Sigmoid colon (tissue), 7 donors: ENCODE measurements around the gene IQCE. TPM values are rescaled to one million over a fixed set of nuclear protein-coding genes. Genes with fewer than 3 reads are reported as not detected.

Experiments used
- DNase-seq: peaks from one replicate; pipeline ENCODE4 v3.0.0-alpha.2; 2019
- H3K27ac ChIP-seq, 4 donors: fragments of 200-600 bp; sonication (generic); one replicate each; pipeline ENCODE4 v1.5.1; 2016 to 2019; ENCODE audit warnings: mild to moderate bottlenecking in 1 of 4
- H3K27me3 ChIP-seq, 3 donors: fragments of 200-600 bp; sonication (generic); one replicate each; pipeline ENCODE4 v1.5.1; 2019; ENCODE audit warnings: mild to moderate bottlenecking in 1 of 3
- H3K36me3 ChIP-seq, 4 donors: fragments of 200-600 bp; sonication (generic); one replicate each; pipeline ENCODE4 v1.5.1; 2016 to 2019
- H3K4me1 ChIP-seq, 4 donors: fragments of 200-600 bp; sonication (generic); one replicate each; pipeline ENCODE4 v1.5.1; 2017 to 2019
- H3K4me3 ChIP-seq, 4 donors: fragments of 200-600 bp; sonication (generic); one replicate each; pipeline ENCODE4 v1.5.1; 2017 to 2019; ENCODE audit warnings: mild to moderate bottlenecking in 2 of 4, moderate library complexity in 1 of 4
- H3K9me3 ChIP-seq, 4 donors: fragments of 200-600 bp in 3 of 4; sonication (generic) in 3 of 4; one replicate each; pipeline versions ENCODE4 v1.5.1 to v1.6.1; 2013 to 2019
- EP300 ChIP-seq, 4 donors: sonication (generic); formaldehyde crosslinking; IDR thresholded peaks; one replicate each; pipeline ENCODE4 v1.6.1; 2017; ENCODE audit warnings: antibody characterized with exemption in 4 of 4
- POLR2A ChIP-seq, 2 donors: fragments of 450-650 bp; IDR thresholded peaks; one replicate each; pipeline ENCODE4 v1.6.1; 2016; ENCODE audit warnings: antibody characterized with exemption in 2 of 2, mild to moderate bottlenecking in 2 of 2, moderate library complexity in 2 of 2
- POLR2AphosphoS5 ChIP-seq, 4 donors: sonication (generic); formaldehyde crosslinking; IDR thresholded peaks; one replicate each; pipeline ENCODE4 v1.6.1; 2017; ENCODE audit warnings: antibody characterized with exemption in 4 of 4
- WGBS, 2 donors: extraction: QIAGEN DNeasy Blood & Tissue Kit; methylation state at CpG; one replicate each; pipeline ENCODE4 v1.1.7; 2013; 5-methylcytosine and 5-hydroxymethylcytosine counted together
- intact Hi-C: fragments of 100-400 bp; cut with DNase I; formaldehyde crosslinking; loops from one replicate; pipeline ENCODE4 v1.15.1; 2023
- polyA plus RNA-seq, 3 donors: library from polyadenylated mRNA; stranded (reverse); fragments of 200-250 nt; gene quantifications; one replicate each; pipeline ENCODE4 v1.2.3, GENCODE V29; 2013
- total RNA-seq, 4 donors: library from RNA; depleted of rRNA; stranded (reverse); fragments of >200 nt; gene quantifications; one replicate each; pipeline ENCODE4 v1.1.0, GENCODE V29; 2016
- TF ChIP-seq, protein P1 (sequence below), 4 experiments: fragments of 450-650 bp in 3 of 4; fragments of 200-600 bp in 1 of 4; IDR thresholded peaks; one replicate each; pipeline ENCODE4 v1.5.1; 2016 to 2019; ENCODE audit warnings: antibody characterized with exemption in 4 of 4, mild to moderate bottlenecking in 3 of 4, moderate library complexity in 2 of 4
- donor health status: healthy with polysubstance abuse.
- donor health status: Bipolar disorder and iron deficiency.
- donor health status: healthy.

The IQCE gene
- total and polyA plus RNA-seq, 7 donors: 6.4 to 22.4 (median 9.6) TPM

DNA sequence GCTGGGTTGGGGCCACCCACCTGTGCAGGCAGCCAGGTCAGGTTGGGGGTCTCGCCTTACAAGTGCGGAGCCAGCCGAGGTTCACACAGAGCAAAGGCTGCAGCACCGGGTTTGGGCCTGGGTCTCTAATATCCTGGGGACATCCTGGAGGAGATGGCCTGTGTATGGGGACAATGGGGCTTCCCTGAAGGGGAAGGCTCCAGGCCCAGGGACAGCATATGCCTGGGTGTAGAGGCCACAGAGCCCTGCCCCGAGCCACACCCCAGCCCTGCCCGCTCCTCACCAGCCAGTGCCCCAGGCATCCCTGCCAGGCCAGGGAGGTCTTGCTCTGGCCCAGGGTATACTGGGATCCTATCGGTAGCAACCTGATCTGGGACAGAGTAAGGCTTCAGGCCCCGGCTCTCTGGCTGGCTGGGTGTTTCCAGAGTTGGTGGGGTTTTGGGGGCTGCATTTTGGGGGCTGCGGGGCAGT is 82.1 kb downstream of the IQCE start:
- Histone ChIP-seq H3K27me3 (no peaks in the 10 kb centered on the region), H3K9me3 (no peaks in the 10 kb centered on the region), H3K27ac (peak overlapping the region; percentile 74 to 85 (median 78)), H3K36me3 (no peaks in the 10 kb centered on the region), H3K4me3 (peak overlapping the region in 3 of 4 donors; percentile 20 to 31 (median 30)), H3K4me1 (peaks cover 0 to 79% (median 62%) of the 10 kb centered on the region in 4 donors)
- DNase-seq: peak; percentile 69
- 80 to 82% methylated on average over 9 of the region's 9 CpGs for whole genome bisulfite sequencing, 2 donors
- TF ChIP-seq EP300 (IDR thresholded peaks at IDR 0.05): no peak
- no peak for TF ChIP-seq POLR2AphosphoS5 (IDR thresholded peaks at IDR 0.05)
- no peak for TF ChIP-seq POLR2A (IDR thresholded peaks at IDR 0.05)
- intact Hi-C loops: no loop called here

- peak overlapping the region; percentile 74 to 85 (median 78) for H3K27ac ChIP-seq
- H3K4me3 ChIP-seq: peak overlapping the region in 3 of 4 donors; percentile 20 to 31 (median 30)
- H3K9me3 ChIP-seq: no peaks in the 10 kb centered on the region
- no peaks in the 10 kb centered on the region for H3K27me3 ChIP-seq
- H3K4me1 ChIP-seq: peaks cover 0 to 71% (median 55%) of the 10 kb centered on the region in 4 donors
- TF ChIP-seq, protein P1, sequence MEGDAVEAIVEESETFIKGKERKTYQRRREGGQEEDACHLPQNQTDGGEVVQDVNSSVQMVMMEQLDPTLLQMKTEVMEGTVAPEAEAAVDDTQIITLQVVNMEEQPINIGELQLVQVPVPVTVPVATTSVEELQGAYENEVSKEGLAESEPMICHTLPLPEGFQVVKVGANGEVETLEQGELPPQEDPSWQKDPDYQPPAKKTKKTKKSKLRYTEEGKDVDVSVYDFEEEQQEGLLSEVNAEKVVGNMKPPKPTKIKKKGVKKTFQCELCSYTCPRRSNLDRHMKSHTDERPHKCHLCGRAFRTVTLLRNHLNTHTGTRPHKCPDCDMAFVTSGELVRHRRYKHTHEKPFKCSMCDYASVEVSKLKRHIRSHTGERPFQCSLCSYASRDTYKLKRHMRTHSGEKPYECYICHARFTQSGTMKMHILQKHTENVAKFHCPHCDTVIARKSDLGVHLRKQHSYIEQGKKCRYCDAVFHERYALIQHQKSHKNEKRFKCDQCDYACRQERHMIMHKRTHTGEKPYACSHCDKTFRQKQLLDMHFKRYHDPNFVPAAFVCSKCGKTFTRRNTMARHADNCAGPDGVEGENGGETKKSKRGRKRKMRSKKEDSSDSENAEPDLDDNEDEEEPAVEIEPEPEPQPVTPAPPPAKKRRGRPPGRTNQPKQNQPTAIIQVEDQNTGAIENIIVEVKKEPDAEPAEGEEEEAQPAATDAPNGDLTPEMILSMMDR (IDR thresholded peaks at IDR 0.05): no peak
- TF ChIP-seq POLR2A (IDR thresholded peaks at IDR 0.05) (peak in 1 of 2 donors; percentile 11), POLR2AphosphoS5 (IDR thresholded peaks at IDR 0.05) (peak; percentile 47 to 91 (median 76)), EP300 (IDR thresholded peaks at IDR 0.05) (peak in 2 of 4 donors; percentile 85 to 94)
- H3K36me3 ChIP-seq: no peaks in the 10 kb centered on the region
- intact Hi-C loops: no loop called here
- WGBS, 2 donors: 55 to 77% methylated on average over 39 of the region's 39 CpGs
- DNase-seq: peak; percentile 96
Observed at GRCh38 chr7:2641406-2642393, 82.9 kb downstream of the IQCE start.

DNA sequence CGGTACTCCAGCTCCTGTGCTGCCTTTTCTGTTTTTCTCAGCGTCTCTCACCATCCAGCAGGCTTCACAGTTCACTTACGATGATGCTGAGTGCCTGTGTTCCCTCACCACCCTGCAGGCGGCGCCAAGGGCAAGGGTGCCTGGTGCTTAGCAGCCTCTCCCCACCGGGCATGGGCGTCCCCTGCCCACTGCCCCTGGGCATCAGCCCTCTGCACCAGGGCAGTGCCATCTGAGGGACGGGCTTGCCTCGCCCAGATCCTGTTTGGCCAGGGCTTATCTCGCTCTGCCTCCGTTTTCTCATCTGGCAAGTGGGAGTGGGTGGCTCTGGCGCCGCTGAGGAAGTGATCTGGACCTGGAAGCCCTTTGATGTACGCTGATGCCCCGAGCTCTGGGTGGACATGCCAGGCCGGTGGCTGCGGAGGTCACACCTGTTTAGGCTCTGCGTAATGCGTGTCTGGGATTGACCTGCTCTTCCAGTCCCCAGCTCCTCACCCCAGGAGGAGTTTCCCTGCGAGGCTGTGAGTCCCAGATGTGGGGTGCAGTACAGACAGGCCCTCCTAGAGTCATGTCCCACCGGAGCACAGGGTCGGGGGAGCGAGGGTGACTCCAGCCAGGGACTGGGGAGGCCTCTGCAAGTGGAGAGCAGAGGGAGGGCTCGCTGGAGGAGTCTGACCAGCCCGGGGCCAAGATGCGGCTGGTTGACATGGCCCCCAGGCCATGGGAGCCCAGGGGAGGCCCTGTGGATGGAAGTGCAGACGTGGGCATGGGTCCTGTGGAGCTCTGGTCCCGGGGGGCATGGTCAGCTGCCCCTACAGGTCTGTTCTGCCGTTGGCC is 84.8 kb downstream of the IQCE start:
- peak; percentile 67 for DNase-seq
- Histone ChIP-seq H3K9me3 (no peaks in the 10 kb centered on the region), H3K27ac (peak overlapping the region in 1 of 4 donors; percentile 8), H3K36me3 (peaks cover 0 to 18% (median 12%) of the 10 kb centered on the region in 4 donors), H3K27me3 (no peaks in the 10 kb centered on the region), H3K4me3 (no peak overlapping the region), H3K4me1 (peaks cover 0 to 52% (median 42%) of the 10 kb centered on the region in 4 donors)
- intact Hi-C loops: no loop called here
- TF ChIP-seq POLR2A (IDR thresholded peaks at IDR 0.05) (no peak), POLR2AphosphoS5 (IDR thresholded peaks at IDR 0.05) (no peak), EP300 (IDR thresholded peaks at IDR 0.05) (no peak)
- 81 to 87% methylated on average over 29 of the region's 29 CpGs for WGBS, 2 donors

- intact Hi-C loops: no loop called here
- no peaks in the 10 kb centered on the region for H3K27me3 ChIP-seq
- H3K36me3 ChIP-seq: peaks cover 0 to 20% (median 12%) of the 10 kb centered on the region in 4 donors
- DNase-seq: no peak
- 85% methylated on average over 6 of the region's 6 CpGs for WGBS, 2 donors
- TF ChIP-seq POLR2AphosphoS5 (IDR thresholded peaks at IDR 0.05) (no peak), POLR2A (IDR thresholded peaks at IDR 0.05) (no peak), EP300 (IDR thresholded peaks at IDR 0.05) (no peak)
- TF ChIP-seq, protein P1 (IDR thresholded peaks at IDR 0.05): no peak
- H3K4me3 ChIP-seq: no peak overlapping the region
- H3K27ac ChIP-seq: peak overlapping the region in 1 of 4 donors; percentile 8
- no peaks in the 10 kb centered on the region for H3K9me3 ChIP-seq
- peaks cover 0 to 47% (median 36%) of the 10 kb centered on the region in 4 donors for H3K4me1 ChIP-seq
Observed at GRCh38 chr7:2644220-2644561, 85.4 kb downstream of the IQCE start.

GRCh38 chr7:2644562-2645273 is 85.9 kb downstream of the IQCE start:
- peaks cover 0 to 41% (median 33%) of the 10 kb centered on the region in 4 donors for H3K4me1 ChIP-seq
- no peak overlapping the region for H3K4me3 ChIP-seq
- H3K9me3 ChIP-seq: no peaks in the 10 kb centered on the region
- TF ChIP-seq EP300 (IDR thresholded peaks at IDR 0.05) (no peak), POLR2AphosphoS5 (IDR thresholded peaks at IDR 0.05) (no peak), POLR2A (IDR thresholded peaks at IDR 0.05) (no peak)
- TF ChIP-seq, protein P1 (IDR thresholded peaks at IDR 0.05): no peak
- 62 to 63% methylated on average over 18 of the region's 18 CpGs for WGBS, 2 donors
- no peaks in the 10 kb centered on the region for H3K27me3 ChIP-seq
- DNase-seq: peak; percentile 71
- intact Hi-C loops: no loop called here
- H3K36me3 ChIP-seq: peaks cover 0 to 22% (median 14%) of the 10 kb centered on the region in 4 donors
- H3K27ac ChIP-seq: peak overlapping the region in 1 of 4 donors; percentile 8
